GM18526 (cell line): ENCODE measurements around the gene TANGO6.
A peak's percentile ranks its signal among the peaks of the same experiment; 100 is the strongest.

Experiments used
- POLR2A ChIP-seq: IDR thresholded peaks from 3 replicates; pipeline ENCODE4 v1.6.1; 2011; ENCODE audit not compliant: insufficient read length; ENCODE audit errors: extremely low read depth

Gene TANGO6

GRCh38 chr16:69132424-69133252 lies 289.3 kb downstream of the TANGO6 start, which contains the start of the genes CHTF8 and UTP4:
Gene CHTF8 (minus strand): TSS chr16:69132588. CDS start chr16:69121458, 11,130 bp downstream.
Gene UTP4 (plus strand): TSS chr16:69132649. CDS start chr16:69133460, 811 bp downstream.
- TF ChIP-seq POLR2A, result peak; percentile 86

GRCh38 chr16:69133373-69133954 lies 290.1 kb downstream of the TANGO6 start:
- TF ChIP-seq POLR2A, result no peak
